ENCODE measurements around the gene CXCR5. TPM values are rescaled to one million over a fixed set of nuclear protein-coding genes. Genes with fewer than 3 reads are reported as not detected.
A peak's percentile ranks its signal among the peaks of the same experiment; 100 is the strongest.

CXCR5 gene
- total RNA-seq, 2 donors from 2014 or later = 0.07 TPM; not detected in 1

DNA sequence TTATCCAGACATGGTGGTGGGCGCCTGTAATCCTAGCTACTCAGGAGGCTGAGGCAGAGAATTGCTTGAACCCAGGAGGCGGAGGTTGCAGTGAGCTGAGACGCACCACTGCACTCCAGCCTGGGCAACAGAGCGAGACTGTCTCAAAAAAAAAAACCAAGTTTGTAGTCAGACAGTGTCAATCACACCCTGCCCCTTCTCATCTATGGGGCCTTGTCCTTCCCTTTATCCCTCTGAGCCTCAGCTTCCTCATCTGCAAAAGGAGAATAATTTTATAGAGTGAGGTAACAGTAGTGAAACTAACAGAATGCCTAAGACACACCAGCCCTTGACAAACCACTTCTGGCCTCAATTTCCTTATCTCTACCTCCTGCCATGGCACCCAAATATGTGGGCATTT is 31.3 kb downstream of the CXCR5 start:
- Mint-ChIP-seq H3K9me3 (no peaks in the 10 kb centered on the region), H3K27ac (peak overlapping the region; percentile 99), H3K36me3 (ENCODE audit: low read depth) (peaks cover 3% of the 10 kb centered on the region), H3K4me1 (peaks cover 78% of the 10 kb centered on the region), H3K27me3 (ENCODE audit: insufficient read depth) (no peaks in the 10 kb centered on the region), H3K4me3 (no peak overlapping the region)
- H3K9me3 ChIP-seq (ENCODE audit: control insufficient read depth, low read length) = no peaks in the 10 kb centered on the region
- H3K27me3 ChIP-seq (ENCODE audit: control insufficient read depth, insufficient read depth, low read length, poor library complexity, severe bottlenecking) = no peaks in the 10 kb centered on the region
- H3K36me3 ChIP-seq (ENCODE audit: control insufficient read depth, insufficient read depth, low read length) = peaks cover 9% of the 10 kb centered on the region
- no peak overlapping the region for H3K4me3 ChIP-seq (ENCODE audit: low read length)
- WGBS, 2 experiments (ENCODE audit: insufficient coverage in 1 of 2, insufficient read length in 1 of 2) = 91 to 95% methylated on average over 4 of the region's 4 CpGs
- H3K27ac ChIP-seq (ENCODE audit: low read depth, low read length) = no peak overlapping the region
- TF ChIP-seq, protein P1, sequence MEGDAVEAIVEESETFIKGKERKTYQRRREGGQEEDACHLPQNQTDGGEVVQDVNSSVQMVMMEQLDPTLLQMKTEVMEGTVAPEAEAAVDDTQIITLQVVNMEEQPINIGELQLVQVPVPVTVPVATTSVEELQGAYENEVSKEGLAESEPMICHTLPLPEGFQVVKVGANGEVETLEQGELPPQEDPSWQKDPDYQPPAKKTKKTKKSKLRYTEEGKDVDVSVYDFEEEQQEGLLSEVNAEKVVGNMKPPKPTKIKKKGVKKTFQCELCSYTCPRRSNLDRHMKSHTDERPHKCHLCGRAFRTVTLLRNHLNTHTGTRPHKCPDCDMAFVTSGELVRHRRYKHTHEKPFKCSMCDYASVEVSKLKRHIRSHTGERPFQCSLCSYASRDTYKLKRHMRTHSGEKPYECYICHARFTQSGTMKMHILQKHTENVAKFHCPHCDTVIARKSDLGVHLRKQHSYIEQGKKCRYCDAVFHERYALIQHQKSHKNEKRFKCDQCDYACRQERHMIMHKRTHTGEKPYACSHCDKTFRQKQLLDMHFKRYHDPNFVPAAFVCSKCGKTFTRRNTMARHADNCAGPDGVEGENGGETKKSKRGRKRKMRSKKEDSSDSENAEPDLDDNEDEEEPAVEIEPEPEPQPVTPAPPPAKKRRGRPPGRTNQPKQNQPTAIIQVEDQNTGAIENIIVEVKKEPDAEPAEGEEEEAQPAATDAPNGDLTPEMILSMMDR (conservative IDR thresholded peaks at IDR 0.05) = no peak
- no peak for DNase-seq
- no peak overlapping the region for H3K9ac ChIP-seq (ENCODE audit: extremely low read depth, low read length, poor library complexity, severe bottlenecking)
- peaks cover 51% of the 10 kb centered on the region for H3K4me1 ChIP-seq (ENCODE audit: control insufficient read depth, insufficient read depth, low read length)

- TF ChIP-seq, protein P1 (conservative IDR thresholded peaks at IDR 0.05) = no peak
- H3K36me3 Mint-ChIP-seq (ENCODE audit: low read depth) = peaks cover 3% of the 10 kb centered on the region
- H3K27me3 Mint-ChIP-seq (ENCODE audit: insufficient read depth) = no peaks in the 10 kb centered on the region
- peak; percentile 38 for DNase-seq
- Histone ChIP-seq H3K9me3 (ENCODE audit: control insufficient read depth, low read length) (no peaks in the 10 kb centered on the region), H3K36me3 (ENCODE audit: control insufficient read depth, insufficient read depth, low read length) (peaks cover 9% of the 10 kb centered on the region), H3K27ac (ENCODE audit: low read depth, low read length) (no peak overlapping the region), H3K27me3 (ENCODE audit: control insufficient read depth, insufficient read depth, low read length, poor library complexity, severe bottlenecking) (no peaks in the 10 kb centered on the region), H3K4me1 (ENCODE audit: control insufficient read depth, insufficient read depth, low read length) (peaks cover 53% of the 10 kb centered on the region), H3K9ac (ENCODE audit: extremely low read depth, low read length, poor library complexity, severe bottlenecking) (no peak overlapping the region), H3K4me3 (ENCODE audit: low read length) (no peak overlapping the region)
- peaks cover 82% of the 10 kb centered on the region for H3K4me1 Mint-ChIP-seq
- 86 to 100% methylated on average over 2 of the region's 2 CpGs for WGBS, 2 experiments (ENCODE audit: insufficient coverage in 1 of 2, insufficient read length in 1 of 2)
- H3K4me3 Mint-ChIP-seq = no peak overlapping the region
- H3K9me3 Mint-ChIP-seq = no peaks in the 10 kb centered on the region
- H3K27ac Mint-ChIP-seq = peak overlapping the region; percentile 99
Measured at GRCh38 chr11:118915396-118915795, 31.7 kb downstream of the CXCR5 start.

GRCh38 chr11:118915941-118916841 is 32.5 kb downstream of the CXCR5 start:
- peak overlapping the region; percentile 53 for H3K4me3 Mint-ChIP-seq

More at GRCh38 chr11:118915941-118916841, 32.5 kb downstream of the CXCR5 start:
- H3K9ac ChIP-seq (ENCODE audit: extremely low read depth, low read length, poor library complexity, severe bottlenecking) = peak overlapping the region; percentile 66
- H3K4me3 ChIP-seq (ENCODE audit: low read length) = peak overlapping the region; percentile 63
- Mint-ChIP-seq H3K4me1 (peaks cover 88% of the 10 kb centered on the region), H3K27me3 (ENCODE audit: insufficient read depth) (no peaks in the 10 kb centered on the region), H3K9me3 (no peaks in the 10 kb centered on the region), H3K36me3 (ENCODE audit: low read depth) (peaks cover 3% of the 10 kb centered on the region), H3K27ac (peak overlapping the region; percentile 99)
- no peaks in the 10 kb centered on the region for H3K27me3 ChIP-seq (ENCODE audit: control insufficient read depth, insufficient read depth, low read length, poor library complexity, severe bottlenecking)
- peaks cover 9% of the 10 kb centered on the region for H3K36me3 ChIP-seq (ENCODE audit: control insufficient read depth, insufficient read depth, low read length)
- TF ChIP-seq, protein P1 (conservative IDR thresholded peaks at IDR 0.05) = no peak
- DNase-seq = no peak
- 63 to 84% methylated on average over 6 to 10 of the region's 10 CpGs for WGBS, 2 experiments (ENCODE audit: insufficient coverage in 1 of 2, insufficient read length in 1 of 2)
- H3K4me1 ChIP-seq (ENCODE audit: control insufficient read depth, insufficient read depth, low read length) = peaks cover 57% of the 10 kb centered on the region
- H3K9me3 ChIP-seq (ENCODE audit: control insufficient read depth, low read length) = no peaks in the 10 kb centered on the region
- H3K27ac ChIP-seq (ENCODE audit: low read depth, low read length) = peak overlapping the region; percentile 80
